Measurements from ENCODE around the gene SIN3A. TPM values are rescaled to one million over a fixed set of nuclear protein-coding genes. Genes with fewer than 3 reads are reported as not detected.
"Not testable (repeated sequence)": the region's sequence is repeated elsewhere in the genome, so short reads cannot be mapped to it uniquely, and the experiment has no call there.

Gene SIN3A
- total RNA-seq, 1 experiment from 2014 or later: 107 TPM

DNA sequence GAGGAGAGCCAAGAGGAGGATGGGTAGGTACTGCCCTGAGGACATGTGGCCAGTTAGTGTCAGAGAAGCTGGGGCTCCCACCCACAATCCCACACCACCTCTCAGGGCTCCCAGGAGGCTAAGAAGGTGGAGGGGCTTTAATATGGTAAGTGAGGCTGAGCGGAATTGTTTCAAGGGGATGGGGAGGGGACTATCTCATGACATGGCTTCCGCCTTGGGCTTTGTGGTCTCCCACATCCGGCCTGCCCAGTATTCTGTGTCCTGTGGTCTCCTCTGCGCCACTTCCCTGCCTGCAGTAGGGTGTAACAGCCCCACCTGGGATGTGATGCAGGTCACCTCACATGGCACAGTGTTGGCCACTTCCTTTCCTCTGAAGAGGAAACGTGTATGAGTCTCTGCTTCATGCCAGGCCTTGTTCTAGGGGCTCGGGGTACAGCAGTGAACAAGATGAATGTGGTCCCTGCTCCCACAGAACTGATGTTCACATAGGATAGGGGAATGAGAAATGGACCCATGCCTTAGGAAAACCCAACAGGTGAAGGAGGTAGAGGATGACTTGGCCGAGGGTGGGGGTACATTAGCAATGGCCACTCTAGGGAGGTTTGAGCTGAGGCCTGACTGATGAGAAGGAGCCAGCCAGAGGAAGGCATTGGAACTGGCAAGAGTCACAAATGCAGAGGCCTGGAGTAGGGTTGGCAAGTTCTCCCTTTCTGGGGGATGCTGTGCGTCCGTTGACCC is 101.5 kb downstream of the SIN3A start:
- Histone ChIP-seq H3K36me3 (ENCODE audit: control insufficient read depth, insufficient read depth, low read length) (no peaks in the 10 kb centered on the region), H3K9me3 (ENCODE audit: control insufficient read depth, insufficient read depth, low read depth, low read length) (no peaks in the 10 kb centered on the region), H3K27ac (ENCODE audit: low read length) (no peak overlapping the region), H3K27me3 (ENCODE audit: control insufficient read depth, insufficient read depth, low read length) (no peaks in the 10 kb centered on the region), H3K4me1 (ENCODE audit: control insufficient read depth, insufficient read depth, low read length) (no peaks in the 10 kb centered on the region), H3K4me3 (ENCODE audit: low read depth in 2 of 2, low read length in 2 of 2) (no peak overlapping the region)
- CTCF ChIA-PET: no interaction called here
- intact Hi-C loops (cut with micrococcal nuclease; ENCODE audit: unreplicated experiment) (no loop called here), in situ Hi-C loops (cut with HindIII; ENCODE audit: low pct_unique_long_range_greater_than_20kb, low sequenced_read_pairs) (no loop called here)
- ATAC-seq: no peak
- DNase-seq (ENCODE audit: low read depth, low spot score): no peak
- TF ChIP-seq POLR2AphosphoS5 (IDR thresholded peaks at IDR 0.05; ENCODE audit: low read depth, low read length): no peak; the same call in 1 of the 2 replicates
- TF ChIP-seq, protein P1, sequence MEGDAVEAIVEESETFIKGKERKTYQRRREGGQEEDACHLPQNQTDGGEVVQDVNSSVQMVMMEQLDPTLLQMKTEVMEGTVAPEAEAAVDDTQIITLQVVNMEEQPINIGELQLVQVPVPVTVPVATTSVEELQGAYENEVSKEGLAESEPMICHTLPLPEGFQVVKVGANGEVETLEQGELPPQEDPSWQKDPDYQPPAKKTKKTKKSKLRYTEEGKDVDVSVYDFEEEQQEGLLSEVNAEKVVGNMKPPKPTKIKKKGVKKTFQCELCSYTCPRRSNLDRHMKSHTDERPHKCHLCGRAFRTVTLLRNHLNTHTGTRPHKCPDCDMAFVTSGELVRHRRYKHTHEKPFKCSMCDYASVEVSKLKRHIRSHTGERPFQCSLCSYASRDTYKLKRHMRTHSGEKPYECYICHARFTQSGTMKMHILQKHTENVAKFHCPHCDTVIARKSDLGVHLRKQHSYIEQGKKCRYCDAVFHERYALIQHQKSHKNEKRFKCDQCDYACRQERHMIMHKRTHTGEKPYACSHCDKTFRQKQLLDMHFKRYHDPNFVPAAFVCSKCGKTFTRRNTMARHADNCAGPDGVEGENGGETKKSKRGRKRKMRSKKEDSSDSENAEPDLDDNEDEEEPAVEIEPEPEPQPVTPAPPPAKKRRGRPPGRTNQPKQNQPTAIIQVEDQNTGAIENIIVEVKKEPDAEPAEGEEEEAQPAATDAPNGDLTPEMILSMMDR (IDR thresholded peaks at IDR 0.05): no peak
- TF ChIP-seq TCF7L2 (IDR thresholded peaks at IDR 0.05; ENCODE audit: low read depth, low read length): no peak
- TF ChIP-seq SIN3A (IDR thresholded peaks at IDR 0.05; ENCODE audit: borderline replicate concordance, insufficient read depth, low read depth, low read length): no peak
- TF ChIP-seq, protein P2, sequence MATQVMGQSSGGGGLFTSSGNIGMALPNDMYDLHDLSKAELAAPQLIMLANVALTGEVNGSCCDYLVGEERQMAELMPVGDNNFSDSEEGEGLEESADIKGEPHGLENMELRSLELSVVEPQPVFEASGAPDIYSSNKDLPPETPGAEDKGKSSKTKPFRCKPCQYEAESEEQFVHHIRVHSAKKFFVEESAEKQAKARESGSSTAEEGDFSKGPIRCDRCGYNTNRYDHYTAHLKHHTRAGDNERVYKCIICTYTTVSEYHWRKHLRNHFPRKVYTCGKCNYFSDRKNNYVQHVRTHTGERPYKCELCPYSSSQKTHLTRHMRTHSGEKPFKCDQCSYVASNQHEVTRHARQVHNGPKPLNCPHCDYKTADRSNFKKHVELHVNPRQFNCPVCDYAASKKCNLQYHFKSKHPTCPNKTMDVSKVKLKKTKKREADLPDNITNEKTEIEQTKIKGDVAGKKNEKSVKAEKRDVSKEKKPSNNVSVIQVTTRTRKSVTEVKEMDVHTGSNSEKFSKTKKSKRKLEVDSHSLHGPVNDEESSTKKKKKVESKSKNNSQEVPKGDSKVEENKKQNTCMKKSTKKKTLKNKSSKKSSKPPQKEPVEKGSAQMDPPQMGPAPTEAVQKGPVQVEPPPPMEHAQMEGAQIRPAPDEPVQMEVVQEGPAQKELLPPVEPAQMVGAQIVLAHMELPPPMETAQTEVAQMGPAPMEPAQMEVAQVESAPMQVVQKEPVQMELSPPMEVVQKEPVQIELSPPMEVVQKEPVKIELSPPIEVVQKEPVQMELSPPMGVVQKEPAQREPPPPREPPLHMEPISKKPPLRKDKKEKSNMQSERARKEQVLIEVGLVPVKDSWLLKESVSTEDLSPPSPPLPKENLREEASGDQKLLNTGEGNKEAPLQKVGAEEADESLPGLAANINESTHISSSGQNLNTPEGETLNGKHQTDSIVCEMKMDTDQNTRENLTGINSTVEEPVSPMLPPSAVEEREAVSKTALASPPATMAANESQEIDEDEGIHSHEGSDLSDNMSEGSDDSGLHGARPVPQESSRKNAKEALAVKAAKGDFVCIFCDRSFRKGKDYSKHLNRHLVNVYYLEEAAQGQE (IDR thresholded peaks at IDR 0.05; ENCODE audit: insufficient read depth in 1 of 2, low read depth in 2 of 2, low read length in 1 of 2): no peak
- BruUV-seq (replicated peaks): no TSS peak
- POLR2A ChIA-PET: interaction anchor here (0.7 kb wide), 1 partner anchor 124 kb away, joined by 3 read pairs; no protein-coding TSS in a partner anchor

DNA sequence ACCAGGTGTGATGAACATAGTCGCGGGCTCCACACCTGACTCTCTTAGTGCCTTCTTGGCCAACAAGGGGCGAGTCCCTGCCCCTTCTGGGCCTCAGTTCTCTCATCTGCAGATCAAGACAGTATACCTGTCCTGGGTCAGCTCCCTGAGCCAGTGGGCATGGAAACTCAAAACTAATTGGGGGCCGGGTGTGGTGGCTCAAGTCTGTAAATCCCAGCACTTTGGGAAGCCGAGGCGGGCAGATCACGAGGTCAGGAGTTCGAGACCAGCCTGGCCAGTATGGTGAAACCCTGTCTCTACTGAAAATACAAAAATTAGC is 102.2 kb downstream of the SIN3A start:
- in situ Hi-C loops (cut with HindIII; ENCODE audit: low pct_unique_long_range_greater_than_20kb, low sequenced_read_pairs); CTCF ChIA-PET; intact Hi-C loops (cut with micrococcal nuclease; ENCODE audit: unreplicated experiment); H3K4me1 ChIP-seq (ENCODE audit: control insufficient read depth, insufficient read depth, low read length); ATAC-seq; H3K27me3 ChIP-seq (ENCODE audit: control insufficient read depth, insufficient read depth, low read length); BruUV-seq (replicated peaks); H3K36me3 ChIP-seq (ENCODE audit: control insufficient read depth, insufficient read depth, low read length); H3K9me3 ChIP-seq (ENCODE audit: control insufficient read depth, insufficient read depth, low read depth, low read length); H3K4me3 ChIP-seq (ENCODE audit: low read depth in 2 of 2, low read length in 2 of 2); H3K27ac ChIP-seq (ENCODE audit: low read length); DNase-seq (ENCODE audit: low read depth, low spot score): not testable (repeated sequence)
- POLR2A ChIA-PET: interaction anchor here (0.7 to 1.0 kb wide), 2 partner anchors 102 to 125 kb away, joined by 3 read pairs; partner anchors contain the start of gene SIN3A

Data from Panc1 (cell line).